DOHH2 (cell line): Measurements from ENCODE around the gene SLC39A10.

Experiments
- H3F3A ChIP-seq: fragments of 200-600 bp; sonication (generic), shearing (Covaris generic); 2 replicates; pipeline ENCODE4 v1.6.0; 2016; ENCODE audit warnings: antibody characterized with exemption, mild to moderate bottlenecking; ENCODE audit not compliant: control insufficient read depth, insufficient read depth
- H3K27ac ChIP-seq: fragments of 200-600 bp; sonication (generic); 2 replicates; pipeline ENCODE4 v1.5.1; 2014; ENCODE audit warnings: low read depth, mild to moderate bottlenecking, low read length, moderate library complexity
- H3K27me3 ChIP-seq: fragments of 200-600 bp; sonication (generic); 2 replicates; pipeline ENCODE4 v1.6.1; 2014; ENCODE audit warnings: mild to moderate bottlenecking, low read length, mixed read lengths; ENCODE audit not compliant: control insufficient read depth
- H3K36me3 ChIP-seq: fragments of 200-600 bp; sonication (generic); 2 replicates; pipeline ENCODE4 v1.6.1; 2014; ENCODE audit warnings: mild to moderate bottlenecking, low read length, moderate library complexity, mixed read lengths; ENCODE audit not compliant: control insufficient read depth
- H3K4me1 ChIP-seq: fragments of 200-600 bp; sonication (generic); 2 replicates; pipeline ENCODE4 v1.6.1; 2014; ENCODE audit warnings: mild to moderate bottlenecking, low read length, mixed read lengths; ENCODE audit not compliant: control insufficient read depth
- H3K4me2 ChIP-seq: fragments of 200-600 bp; sonication (generic); 2 replicates; pipeline ENCODE4 v1.6.0; 2014; ENCODE audit warnings: mild to moderate bottlenecking, low read length, moderate library complexity
- H3K4me3 ChIP-seq: fragments of 200-600 bp; sonication (generic); 2 replicates; pipeline ENCODE4 v1.5.1; 2014; ENCODE audit warnings: mild to moderate bottlenecking, low read length, mixed read lengths
- H3K79me2 ChIP-seq: fragments of 200-600 bp; sonication (generic); 2 replicates; pipeline ENCODE4 v1.6.1; 2014; ENCODE audit warnings: mild to moderate bottlenecking, low read length, mixed read lengths; ENCODE audit not compliant: control insufficient read depth
- H3K9me2 ChIP-seq: fragments of 200-600 bp; sonication (generic); replicated peaks from 2 replicates; pipeline ENCODE4 v1.6.1; 2014; ENCODE audit warnings: mild to moderate bottlenecking, low read length, mixed read lengths; ENCODE audit not compliant: control insufficient read depth
- H3K9me3 ChIP-seq: fragments of 200-600 bp; sonication (generic); 2 replicates; pipeline ENCODE4 v1.6.1; 2014; ENCODE audit warnings: antibody characterized with exemption, low read length, mixed read lengths; ENCODE audit not compliant: control insufficient read depth, insufficient read depth
- H4K20me1 ChIP-seq: fragments of 200-600 bp; sonication (generic); 2 replicates; pipeline ENCODE4 v1.6.0; 2014; ENCODE audit warnings: low read depth, mild to moderate bottlenecking, antibody characterized with exemption, low read length, moderate library complexity; ENCODE audit not compliant: control insufficient read depth, insufficient read depth
- EZH2phosphoT487 ChIP-seq: fragments of 200-600 bp; sonication (generic); IDR thresholded peaks from 2 replicates; pipeline ENCODE4 v1.6.1; 2017; ENCODE audit warnings: borderline replicate concordance, mild to moderate bottlenecking, antibody characterized with exemption, low read length, moderate library complexity, mixed read lengths
- TF ChIP-seq, protein P1 (sequence below): fragments of 200-600 bp; sonication (generic); IDR thresholded peaks from one replicate; pipeline ENCODE4 v1.5.1; 2014; ENCODE audit warnings: antibody characterized with exemption, mild to moderate bottlenecking, low read depth, low read length; ENCODE audit not compliant: poor library complexity, severe bottlenecking

The SLC39A10 gene

DNA sequence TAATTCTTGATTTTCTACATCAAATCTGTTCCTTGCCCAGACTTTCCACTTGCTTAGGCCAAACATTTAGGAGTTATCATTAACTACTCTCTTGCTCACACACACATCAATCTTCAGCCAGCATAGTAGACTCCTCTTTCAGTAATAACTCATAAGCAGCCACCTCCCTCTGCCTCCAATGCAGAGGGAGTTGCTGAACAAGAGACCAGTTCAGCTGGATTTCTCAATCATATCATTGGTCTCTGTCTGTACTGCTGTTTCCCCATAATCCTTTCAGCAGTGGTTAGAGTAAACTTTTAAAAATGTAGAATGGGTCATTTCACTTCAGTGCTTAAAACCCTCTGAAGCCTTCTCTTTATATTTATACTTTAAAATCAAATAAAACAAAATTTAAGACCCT lies 112.9 kb downstream of the SLC39A10 start:
- no peaks in the 10 kb centered on the region for H3K4me1 ChIP-seq
- no peaks in the 10 kb centered on the region for H3F3A ChIP-seq
- TF ChIP-seq EZH2phosphoT487 = no peak
- TF ChIP-seq, protein P1, sequence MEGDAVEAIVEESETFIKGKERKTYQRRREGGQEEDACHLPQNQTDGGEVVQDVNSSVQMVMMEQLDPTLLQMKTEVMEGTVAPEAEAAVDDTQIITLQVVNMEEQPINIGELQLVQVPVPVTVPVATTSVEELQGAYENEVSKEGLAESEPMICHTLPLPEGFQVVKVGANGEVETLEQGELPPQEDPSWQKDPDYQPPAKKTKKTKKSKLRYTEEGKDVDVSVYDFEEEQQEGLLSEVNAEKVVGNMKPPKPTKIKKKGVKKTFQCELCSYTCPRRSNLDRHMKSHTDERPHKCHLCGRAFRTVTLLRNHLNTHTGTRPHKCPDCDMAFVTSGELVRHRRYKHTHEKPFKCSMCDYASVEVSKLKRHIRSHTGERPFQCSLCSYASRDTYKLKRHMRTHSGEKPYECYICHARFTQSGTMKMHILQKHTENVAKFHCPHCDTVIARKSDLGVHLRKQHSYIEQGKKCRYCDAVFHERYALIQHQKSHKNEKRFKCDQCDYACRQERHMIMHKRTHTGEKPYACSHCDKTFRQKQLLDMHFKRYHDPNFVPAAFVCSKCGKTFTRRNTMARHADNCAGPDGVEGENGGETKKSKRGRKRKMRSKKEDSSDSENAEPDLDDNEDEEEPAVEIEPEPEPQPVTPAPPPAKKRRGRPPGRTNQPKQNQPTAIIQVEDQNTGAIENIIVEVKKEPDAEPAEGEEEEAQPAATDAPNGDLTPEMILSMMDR = no peak
- H3K27ac ChIP-seq = no peak overlapping the region
- no peak overlapping the region for H3K4me3 ChIP-seq
- no peaks in the 10 kb centered on the region for H3K9me2 ChIP-seq
- no peaks in the 10 kb centered on the region for H3K9me3 ChIP-seq
- no peak overlapping the region for H3K4me2 ChIP-seq
- H3K79me2 ChIP-seq = no peaks in the 10 kb centered on the region
- H3K27me3 ChIP-seq = no peaks in the 10 kb centered on the region
- H4K20me1 ChIP-seq = no peaks in the 10 kb centered on the region
- H3K36me3 ChIP-seq = no peaks in the 10 kb centered on the region

DNA sequence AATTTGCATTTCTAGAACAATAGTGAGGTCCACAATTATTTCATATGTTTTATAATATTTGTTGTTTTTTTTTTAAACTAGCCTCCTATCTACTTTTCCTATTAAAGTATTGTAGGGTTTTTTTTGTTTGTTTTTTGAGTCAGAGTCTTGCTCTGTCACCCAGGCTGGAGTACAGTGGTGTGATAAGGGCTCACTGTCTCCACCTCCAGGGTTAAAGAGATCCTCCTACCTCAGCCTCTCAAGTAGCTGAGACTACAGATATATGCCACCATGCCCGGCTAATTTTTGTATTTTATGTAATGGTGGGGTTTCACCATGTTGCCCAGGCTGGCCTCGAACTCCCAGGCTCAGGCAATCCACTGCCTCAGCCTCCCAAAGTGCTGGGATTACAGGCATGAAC lies 122.5 kb downstream of the SLC39A10 start:
- Histone ChIP-seq H3K9me2 (no peaks in the 10 kb centered on the region), H3F3A (no peaks in the 10 kb centered on the region), H3K9me3 (no peaks in the 10 kb centered on the region), H3K27ac (no peak overlapping the region), H3K4me2 (no peak overlapping the region), H3K4me3 (no peak overlapping the region), H3K36me3 (no peaks in the 10 kb centered on the region), H4K20me1 (no peaks in the 10 kb centered on the region), H3K4me1 (no peaks in the 10 kb centered on the region), H3K27me3 (no peaks in the 10 kb centered on the region), H3K79me2 (no peaks in the 10 kb centered on the region)
- TF ChIP-seq EZH2phosphoT487 = no peak
- TF ChIP-seq, protein P1 = no peak

DNA sequence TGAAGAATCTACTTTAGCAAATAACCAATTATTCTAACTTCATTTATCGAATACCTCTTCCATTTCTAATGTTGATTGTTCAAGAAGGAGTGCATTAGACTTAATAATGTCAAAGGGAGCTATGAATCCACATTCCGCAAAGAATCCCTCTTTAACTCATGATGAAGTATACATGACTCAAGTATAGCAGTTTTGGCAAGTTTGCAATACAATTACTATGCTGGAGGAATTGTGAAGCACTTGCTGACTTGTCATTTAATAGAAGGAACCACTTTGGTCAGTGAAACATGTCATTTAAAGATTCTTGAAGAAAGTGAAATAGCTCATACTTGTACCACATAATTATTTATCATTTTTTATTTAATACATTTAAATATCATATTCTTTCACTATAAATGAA lies 125.1 kb downstream of the SLC39A10 start:
- H4K20me1 ChIP-seq = no peaks in the 10 kb centered on the region
- no peaks in the 10 kb centered on the region for H3K79me2 ChIP-seq
- H3F3A ChIP-seq = no peaks in the 10 kb centered on the region
- H3K9me2 ChIP-seq = no peaks in the 10 kb centered on the region
- no peaks in the 10 kb centered on the region for H3K4me1 ChIP-seq
- no peaks in the 10 kb centered on the region for H3K27me3 ChIP-seq
- no peaks in the 10 kb centered on the region for H3K36me3 ChIP-seq
- no peaks in the 10 kb centered on the region for H3K9me3 ChIP-seq
- H3K27ac ChIP-seq = no peak overlapping the region
- TF ChIP-seq EZH2phosphoT487 = no peak
- TF ChIP-seq, protein P1 = no peak
- H3K4me3 ChIP-seq = no peak overlapping the region
- no peak overlapping the region for H3K4me2 ChIP-seq
